ENCODE measurements around the gene MYADM.

MYADM gene

GRCh38 chr19:53903055-53903680 lies 35.5 kb downstream of the MYADM start:
- Histone ChIP-seq H3K4me3 (ENCODE audit: low read length) (no peak overlapping the region), H3K27ac (ENCODE audit: low read depth, low read length) (no peak overlapping the region), H3K36me3 (ENCODE audit: control insufficient read depth, low read length) (no peaks in the 10 kb centered on the region), H3K79me2 (ENCODE audit: control insufficient read depth, low read length) (no peaks in the 10 kb centered on the region), H3K4me1 (ENCODE audit: control insufficient read depth, low read length) (no peaks in the 10 kb centered on the region), H4K20me1 (ENCODE audit: control insufficient read depth, insufficient read depth, low read depth, low read length) (no peaks in the 10 kb centered on the region), H3K4me2 (ENCODE audit: low read length) (no peak overlapping the region), H3K9me3 (ENCODE audit: control insufficient read depth, insufficient read depth, low read length) (no peaks in the 10 kb centered on the region), H3K9me2 (replicated peaks; ENCODE audit: control insufficient read depth, low read length) (no peaks in the 10 kb centered on the region), H3F3A (ENCODE audit: control insufficient read depth, insufficient read depth) (no peaks in the 10 kb centered on the region), H3K27me3 (ENCODE audit: control insufficient read depth, low read length) (no peaks in the 10 kb centered on the region)
- no peak for TF ChIP-seq EZH2phosphoT487 (IDR thresholded peaks at IDR 0.05; ENCODE audit: borderline replicate concordance, low read length)
- no peak for TF ChIP-seq CTCF (IDR thresholded peaks at IDR 0.05; ENCODE audit: low read depth, low read length, poor library complexity, severe bottlenecking)

GRCh38 chr19:53904909-53905308 lies 37.2 kb downstream of the MYADM start:
- H3K9me2 ChIP-seq (replicated peaks; ENCODE audit: control insufficient read depth, low read length): no peaks in the 10 kb centered on the region
- H3K4me3 ChIP-seq (ENCODE audit: low read length): no peak overlapping the region
- no peaks in the 10 kb centered on the region for H3K79me2 ChIP-seq (ENCODE audit: control insufficient read depth, low read length)
- H3K27me3 ChIP-seq (ENCODE audit: control insufficient read depth, low read length): no peaks in the 10 kb centered on the region
- H4K20me1 ChIP-seq (ENCODE audit: control insufficient read depth, insufficient read depth, low read depth, low read length): no peaks in the 10 kb centered on the region
- H3K4me2 ChIP-seq (ENCODE audit: low read length): no peak overlapping the region
- TF ChIP-seq CTCF (IDR thresholded peaks at IDR 0.05; ENCODE audit: low read depth, low read length, poor library complexity, severe bottlenecking) (no peak), EZH2phosphoT487 (IDR thresholded peaks at IDR 0.05; ENCODE audit: borderline replicate concordance, low read length) (no peak)
- no peaks in the 10 kb centered on the region for H3K9me3 ChIP-seq (ENCODE audit: control insufficient read depth, insufficient read depth, low read length)
- no peak overlapping the region for H3K27ac ChIP-seq (ENCODE audit: low read depth, low read length)
- no peaks in the 10 kb centered on the region for H3K36me3 ChIP-seq (ENCODE audit: control insufficient read depth, low read length)
- H3K4me1 ChIP-seq (ENCODE audit: control insufficient read depth, low read length): no peaks in the 10 kb centered on the region
- no peaks in the 10 kb centered on the region for H3F3A ChIP-seq (ENCODE audit: control insufficient read depth, insufficient read depth)

DNA sequence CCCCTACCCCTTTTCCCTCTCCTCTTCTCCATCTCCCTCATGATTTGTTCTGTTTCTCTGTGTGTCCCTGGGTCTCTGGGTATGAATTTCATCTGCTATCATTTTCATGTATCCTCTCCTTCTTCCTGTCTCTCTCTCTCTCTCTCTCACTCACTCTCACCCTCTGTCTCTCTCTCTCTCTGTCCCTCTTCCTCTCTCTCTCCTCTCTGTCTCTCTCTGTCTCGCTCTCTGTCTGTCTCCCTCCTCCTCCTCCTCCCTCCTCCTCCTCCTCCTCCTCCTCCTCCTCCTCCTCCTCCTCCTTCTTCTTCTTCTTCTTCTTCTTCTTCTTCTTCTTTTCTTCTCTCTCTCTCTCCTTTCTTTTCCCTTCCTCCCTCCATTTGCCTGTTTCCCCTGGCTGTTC lies 38.1 kb downstream of the MYADM start:
- Histone ChIP-seq H3K4me2 (ENCODE audit: low read length) (no peak overlapping the region), H3K9me3 (ENCODE audit: control insufficient read depth, insufficient read depth, low read length) (no peaks in the 10 kb centered on the region), H3K36me3 (ENCODE audit: control insufficient read depth, low read length) (no peaks in the 10 kb centered on the region), H3K9me2 (replicated peaks; ENCODE audit: control insufficient read depth, low read length) (no peaks in the 10 kb centered on the region), H3K27me3 (ENCODE audit: control insufficient read depth, low read length) (no peaks in the 10 kb centered on the region), H3K27ac (ENCODE audit: low read depth, low read length) (no peak overlapping the region), H3K79me2 (ENCODE audit: control insufficient read depth, low read length) (no peaks in the 10 kb centered on the region), H3K4me3 (ENCODE audit: low read length) (no peak overlapping the region), H3F3A (ENCODE audit: control insufficient read depth, insufficient read depth) (no peaks in the 10 kb centered on the region), H3K4me1 (ENCODE audit: control insufficient read depth, low read length) (no peaks in the 10 kb centered on the region), H4K20me1 (ENCODE audit: control insufficient read depth, insufficient read depth, low read depth, low read length) (no peaks in the 10 kb centered on the region)
- TF ChIP-seq CTCF (IDR thresholded peaks at IDR 0.05; ENCODE audit: low read depth, low read length, poor library complexity, severe bottlenecking): no peak
- no peak for TF ChIP-seq EZH2phosphoT487 (IDR thresholded peaks at IDR 0.05; ENCODE audit: borderline replicate concordance, low read length)
